ENCODE data around the gene SLIT3. TPM values are rescaled to one million over a fixed set of nuclear protein-coding genes. Genes with fewer than 3 reads are reported as not detected.
A peak's percentile ranks its signal among the peaks of the same experiment; 100 is the strongest.

SLIT3 gene
- total RNA-seq, 4 donors from 2014 or later: 28.4 to 77.2 (median 63.8) TPM

- Histone ChIP-seq H3K4me3 (replicated peaks in 1 of 3) (no peak overlapping the region), H3K27me3 (no peaks in the 10 kb centered on the region), H3K27ac (no peak overlapping the region), H3K4me1 (no peaks in the 10 kb centered on the region), H3K9me3 (no peaks in the 10 kb centered on the region), H3K36me3 (no peaks in the 10 kb centered on the region)
- no peak for DNase-seq
- WGBS, 2 donors: 88% methylated on average over 1 of the region's 1 CpG
- TF ChIP-seq CTCF (IDR thresholded peaks at IDR 0.05) (no peak), POLR2A (IDR thresholded peaks at IDR 0.05) (no peak)
- intact Hi-C loops (cut with DNase I): no loop called here
Observed at GRCh38 chr5:169281625-169282024, 19.3 kb downstream of the SLIT3 start.

DNA sequence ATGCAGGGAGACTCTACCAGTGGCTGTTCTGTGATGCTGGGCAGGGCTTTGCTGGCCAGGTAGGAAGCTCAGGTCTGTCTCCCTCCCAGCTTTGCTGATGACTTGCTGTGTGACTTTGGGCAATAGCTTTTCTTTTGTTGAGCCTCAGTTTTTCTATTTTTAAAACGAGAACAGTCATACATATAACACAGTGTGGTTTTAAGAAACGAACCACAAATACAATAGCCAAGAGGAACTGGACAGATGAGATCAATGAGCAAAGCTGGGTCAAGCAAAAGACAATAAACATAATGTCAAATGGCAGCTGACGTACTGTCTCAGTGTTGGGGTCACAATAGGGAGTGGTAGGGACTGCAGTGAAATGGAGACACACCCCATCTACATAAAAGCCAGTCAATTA, 20.2 kb downstream of the SLIT3 start:
- TF ChIP-seq POLR2A (IDR thresholded peaks at IDR 0.05) (no peak), CTCF (IDR thresholded peaks at IDR 0.05) (no peak)
- Histone ChIP-seq H3K4me1 (no peaks in the 10 kb centered on the region), H3K9me3 (no peaks in the 10 kb centered on the region), H3K27me3 (no peaks in the 10 kb centered on the region), H3K4me3 (replicated peaks in 1 of 3) (no peak overlapping the region), H3K27ac (no peak overlapping the region), H3K36me3 (no peaks in the 10 kb centered on the region)
- intact Hi-C loops (cut with DNase I): no loop called here
- no peak for DNase-seq
- 76 to 83% methylated on average over 3 of the region's 3 CpGs for WGBS, 2 donors

- Histone ChIP-seq H3K4me1 (no peaks in the 10 kb centered on the region), H3K4me3 (replicated peaks in 1 of 3) (no peak overlapping the region), H3K9me3 (no peaks in the 10 kb centered on the region), H3K36me3 (no peaks in the 10 kb centered on the region), H3K27me3 (no peaks in the 10 kb centered on the region), H3K27ac (no peak overlapping the region)
- DNase-seq: peak; percentile 31 to 39
- WGBS, 2 donors: 40 to 42% methylated on average over 4 of the region's 4 CpGs
- intact Hi-C loops (cut with DNase I): no loop called here
- TF ChIP-seq POLR2A (IDR thresholded peaks at IDR 0.05): no peak
- no peak for TF ChIP-seq CTCF (IDR thresholded peaks at IDR 0.05)
Observed at GRCh38 chr5:169280286-169280685, 20.7 kb downstream of the SLIT3 start.

DNA sequence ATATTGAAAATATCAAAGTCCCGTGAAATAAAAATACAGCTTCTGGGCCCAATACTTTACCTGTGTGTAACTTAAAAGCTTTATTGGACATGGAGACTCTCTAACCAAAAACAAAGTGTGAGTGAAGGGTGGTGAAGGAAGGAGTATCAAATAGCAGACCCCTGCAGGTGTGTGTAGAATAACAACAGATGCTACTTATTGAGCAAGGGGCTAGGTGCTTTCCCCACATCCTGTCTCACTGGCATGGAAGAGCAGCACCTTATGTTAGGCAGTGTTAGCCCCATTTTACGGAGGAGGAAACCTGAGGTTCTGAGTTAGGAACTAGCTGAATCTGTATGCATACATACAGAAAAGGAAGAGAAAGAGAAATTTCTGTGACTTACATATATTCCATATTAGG, 21.8 kb downstream of the SLIT3 start:
- 95 to 96% methylated on average over 2 of the region's 2 CpGs for WGBS, 2 donors
- TF ChIP-seq CTCF (IDR thresholded peaks at IDR 0.05) (no peak), POLR2A (IDR thresholded peaks at IDR 0.05) (no peak)
- intact Hi-C loops (cut with DNase I): no loop called here
- no peak overlapping the region for H3K4me3 ChIP-seq (replicated peaks in 1 of 3)
- H3K36me3 ChIP-seq: no peaks in the 10 kb centered on the region
- no peaks in the 10 kb centered on the region for H3K9me3 ChIP-seq
- H3K27ac ChIP-seq: no peak overlapping the region
- DNase-seq: no peak
- peaks cover 5 to 6% of the 10 kb centered on the region in 2 donors for H3K4me1 ChIP-seq
- H3K27me3 ChIP-seq: no peaks in the 10 kb centered on the region

DNA sequence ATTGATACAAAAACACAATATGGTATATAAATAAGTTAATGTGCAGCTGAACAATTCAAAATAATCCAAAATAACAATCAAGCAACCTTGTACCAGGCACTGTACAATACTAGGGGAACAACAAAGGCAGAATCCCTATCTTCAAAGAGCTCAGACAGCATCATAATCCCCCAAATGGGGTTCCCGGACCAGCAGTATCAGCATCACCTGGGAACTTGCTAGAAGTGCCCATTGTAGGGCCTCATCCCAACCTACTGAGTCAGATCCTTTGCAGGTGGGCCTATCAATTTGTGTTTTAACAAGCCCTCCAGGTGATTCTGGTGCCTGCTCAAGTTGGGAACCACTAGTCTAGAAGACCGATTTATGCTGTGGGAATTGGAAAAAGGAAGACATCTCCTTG, 27.1 kb downstream of the SLIT3 start:
- no peaks in the 10 kb centered on the region for H3K27me3 ChIP-seq
- peak overlapping the region; percentile 63 to 85 (median 83) for H3K27ac ChIP-seq
- no peaks in the 10 kb centered on the region for H3K36me3 ChIP-seq
- no peaks in the 10 kb centered on the region for H3K9me3 ChIP-seq
- H3K4me3 ChIP-seq (replicated peaks in 1 of 3): no peak overlapping the region
- TF ChIP-seq CTCF (IDR thresholded peaks at IDR 0.05) (no peak), POLR2A (IDR thresholded peaks at IDR 0.05) (no peak)
- no peak for DNase-seq
- intact Hi-C loops (cut with DNase I): no loop called here
- H3K4me1 ChIP-seq: peaks cover 35 to 36% of the 10 kb centered on the region in 2 donors
- WGBS, 2 donors: 90 to 91% methylated on average over 2 of the region's 2 CpGs
